WTC11 (cell line): Measurements from ENCODE around the gene MGAT4A. TPM values are rescaled to one million over a fixed set of nuclear protein-coding genes. Genes with fewer than 3 reads are reported as not detected.

Source experiments
- ATAC-seq: fragments of 200-7000 bp; cut with Tn5 transposase; 2 replicates; pipeline ENCODE4 v1.10.0; 2021; ENCODE audit warnings: mild to moderate bottlenecking, moderate library complexity
- CTCF ChIA-PET: fragments of 300-600 bp; sonication (Branson Sonifier 250); formaldehyde crosslinking; loops from one replicate; lab custom pipeline; 2021; ENCODE audit warnings: antibody characterized with exemption; lab: Charles Lee
- POLR2A ChIA-PET: fragments of 350-600 bp; sonication (Branson Sonifier 250); formaldehyde crosslinking; loops from one replicate; lab custom pipeline; 2021; ENCODE audit warnings: antibody characterized with exemption; lab: Charles Lee
- DNase-seq: peaks from one replicate; pipeline ENCODE4 v3.0.0; 2021; ENCODE audit warnings: low spot score
- H3K27ac Mint-ChIP-seq: 2 replicates; pipeline ENCODE4 v1.8.0; 2021; ENCODE audit warnings: mixed read lengths
- H3K27me3 Mint-ChIP-seq: 2 replicates; pipeline ENCODE4 v1.8.0; 2021; ENCODE audit warnings: low read depth, mild to moderate bottlenecking, moderate library complexity, mixed read lengths
- H3K36me3 Mint-ChIP-seq: 2 replicates; pipeline ENCODE4 v1.8.0; 2021; ENCODE audit warnings: mixed read lengths
- H3K4me1 Mint-ChIP-seq: 2 replicates; pipeline ENCODE4 v1.8.0; 2022; ENCODE audit warnings: mixed read lengths
- H3K4me3 Mint-ChIP-seq: 2 replicates; pipeline ENCODE4 v1.8.0; 2021; ENCODE audit warnings: mild to moderate bottlenecking, moderate library complexity, mixed read lengths
- H3K9me3 Mint-ChIP-seq: 2 replicates; pipeline ENCODE4 v1.8.0; 2021; ENCODE audit warnings: mixed read lengths
- CREB1 ChIP-seq: sonication (generic); formaldehyde crosslinking; IDR thresholded peaks from 2 replicates; pipeline ENCODE4 v1.8.0; 2023; ENCODE audit warnings: mild to moderate bottlenecking, missing genetic modification reagents
- E2F5 ChIP-seq: sonication (generic); formaldehyde crosslinking; IDR thresholded peaks from 2 replicates; pipeline ENCODE4 v1.8.1; 2022; ENCODE audit warnings: mild to moderate bottlenecking, moderate library complexity, missing genetic modification reagents
- ERG ChIP-seq: fragments of 250-450 bp; sonication (Bioruptor Pico); IDR thresholded peaks from 2 replicates; pipeline ENCODE4 v1.8.0; 2021; ENCODE audit warnings: mild to moderate bottlenecking
- FOXP1 ChIP-seq: sonication (generic); formaldehyde crosslinking; IDR thresholded peaks from 2 replicates; pipeline ENCODE4 v1.8.0; 2022; ENCODE audit warnings: missing genetic modification reagents, mild to moderate bottlenecking, moderate library complexity, borderline replicate concordance
- GABPB1 ChIP-seq: sonication (generic); formaldehyde crosslinking; IDR thresholded peaks from 2 replicates; pipeline ENCODE4 v1.8.1; 2023; ENCODE audit warnings: mild to moderate bottlenecking, missing genetic modification reagents
- GRHL2 ChIP-seq: fragments of 250-450 bp; sonication (Bioruptor Pico); IDR thresholded peaks from 2 replicates; pipeline ENCODE4 v1.8.0; 2022; ENCODE audit warnings: mild to moderate bottlenecking, moderate library complexity; ENCODE audit not compliant: insufficient replicate concordance, severe bottlenecking
- GTF2I ChIP-seq: fragments of 250-450 bp; sonication (Bioruptor Pico); conservative IDR thresholded peaks from 2 replicates; pipeline ENCODE4 v1.4.0; 2021; ENCODE audit warnings: mild to moderate bottlenecking
- MLX ChIP-seq: sonication (generic); formaldehyde crosslinking; IDR thresholded peaks from 2 replicates; pipeline ENCODE4 v1.8.1; 2023; ENCODE audit warnings: mild to moderate bottlenecking, missing genetic modification reagents, moderate library complexity
- NFE2L1 ChIP-seq: sonication (generic); formaldehyde crosslinking; IDR thresholded peaks from 2 replicates; pipeline ENCODE4 v1.8.1; 2023; ENCODE audit warnings: missing genetic modification reagents
- NFYB ChIP-seq: sonication (generic); formaldehyde crosslinking; conservative IDR thresholded peaks from 2 replicates; pipeline ENCODE4 v1.8.0; 2022; ENCODE audit warnings: low read depth, missing genetic modification reagents
- PRDM15 ChIP-seq: sonication (generic); formaldehyde crosslinking; IDR thresholded peaks from 2 replicates; pipeline ENCODE4 v1.8.0; 2022; ENCODE audit warnings: missing genetic modification reagents
- RORB ChIP-seq: fragments of 250-450 bp; sonication (Bioruptor Pico); IDR thresholded peaks from 2 replicates; pipeline ENCODE4 v1.9.0; 2021; ENCODE audit warnings: mild to moderate bottlenecking
- SOX15 ChIP-seq: fragments of 250-450 bp; sonication (Bioruptor Pico); IDR thresholded peaks from 2 replicates; pipeline ENCODE4 v1.9.0; 2021; ENCODE audit warnings: mild to moderate bottlenecking
- USF2 ChIP-seq: sonication (generic); formaldehyde crosslinking; IDR thresholded peaks from 2 replicates; pipeline ENCODE4 v1.8.1; 2023; ENCODE audit warnings: mild to moderate bottlenecking, missing genetic modification reagents, moderate library complexity
- ZNF138 ChIP-seq: sonication (generic); formaldehyde crosslinking; conservative IDR thresholded peaks from 2 replicates; pipeline ENCODE4 v1.8.1; 2022; ENCODE audit warnings: mild to moderate bottlenecking, moderate library complexity, missing genetic modification reagents
- ZNF263 ChIP-seq: sonication (generic); formaldehyde crosslinking; IDR thresholded peaks from 2 replicates; pipeline ENCODE4 v1.8.1; 2022; ENCODE audit warnings: low read depth, mild to moderate bottlenecking, moderate library complexity, missing genetic modification reagents
- ZNF396 ChIP-seq: fragments of 250-450 bp; sonication (Bioruptor Pico); IDR thresholded peaks from 2 replicates; pipeline ENCODE4 v1.8.0; 2021; ENCODE audit warnings: mild to moderate bottlenecking, moderate library complexity, borderline replicate concordance
- ZNF425 ChIP-seq: fragments of 250-450 bp; sonication (Bioruptor Pico); conservative IDR thresholded peaks from 2 replicates; pipeline ENCODE4 v1.9.0; 2021; ENCODE audit warnings: mild to moderate bottlenecking
- ZSCAN18 ChIP-seq: fragments of 250-450 bp; sonication (Bioruptor Pico); IDR thresholded peaks from 2 replicates; pipeline ENCODE4 v2.1.2; 2022; ENCODE audit warnings: mild to moderate bottlenecking, moderate library complexity
- total RNA-seq: library from RNA; stranded (reverse); gene quantifications from 3 replicates; pipeline ENCODE4 v1.2.3, GENCODE V29; 2021

The MGAT4A gene
- total RNA-seq, 1 experiment from 2014 or later = 6.7 TPM

GRCh38 chr2:98778741-98779483, 48.0 kb upstream of the MGAT4A start (continued):
- TF ChIP-seq PRDM15 (CRISPR knock-in tag) (no peak), ZNF425 (no peak), MLX (no peak)

- no peak for ATAC-seq
- no peak for DNase-seq
- Mint-ChIP-seq H3K9me3 (peaks cover 28% of the 10 kb centered on the region), H3K27ac (no peak overlapping the region), H3K36me3 (peaks cover 12% of the 10 kb centered on the region), H3K27me3 (peaks cover 5% of the 10 kb centered on the region; the same call in 1 of the 2 replicates), H3K4me1 (peaks cover 19% of the 10 kb centered on the region), H3K4me3 (no peak overlapping the region)
- ChIA-PET POLR2A (no interaction called here), CTCF (no interaction called here)
- TF ChIP-seq GTF2I (CRISPR knock-in tag) (no peak), FOXP1 (no peak), ZNF138 (CRISPR knock-in tag) (no peak), CREB1 (CRISPR knock-in tag) (no peak), ZNF396 (CRISPR knock-in tag) (no peak)
Measured at GRCh38 chr2:98778151-98778550, 47.2 kb upstream of the MGAT4A start.

- Mint-ChIP-seq H3K4me1 (peaks cover 19% of the 10 kb centered on the region), H3K36me3 (peaks cover 12% of the 10 kb centered on the region), H3K9me3 (peaks cover 28% of the 10 kb centered on the region), H3K27me3 (peaks cover 5% of the 10 kb centered on the region; the same call in 1 of the 2 replicates), H3K4me3 (no peak overlapping the region), H3K27ac (no peak overlapping the region)
- ATAC-seq = no peak
- ChIA-PET CTCF (no interaction called here), POLR2A (no interaction called here)
- DNase-seq = no peak
- TF ChIP-seq ERG (CRISPR knock-in tag) = no peak
- no peak for TF ChIP-seq ZNF263 (CRISPR knock-in tag)
- no peak for TF ChIP-seq GRHL2 (CRISPR knock-in tag)
- TF ChIP-seq USF2 (CRISPR knock-in tag) = no peak
- TF ChIP-seq ZSCAN18 (CRISPR knock-in tag) = no peak
- TF ChIP-seq NFE2L1 = no peak
- no peak for TF ChIP-seq E2F5 (CRISPR knock-in tag)
- TF ChIP-seq SOX15 = no peak
- no peak for TF ChIP-seq MLX
- TF ChIP-seq NFYB (CRISPR knock-in tag) = no peak
- no peak for TF ChIP-seq GABPB1 (CRISPR knock-in tag)
- no peak for TF ChIP-seq RORB (CRISPR knock-in tag)
Measured at GRCh38 chr2:98777710-98778109, 46.8 kb upstream of the MGAT4A start.
